LNCAP (cell line): ENCODE data around the gene ABCB11.

ENCODE experiments used
- TF ChIP-seq, protein P1 (sequence below): fragments of 450-650 bp; IDR thresholded peaks from 2 replicates; pipeline ENCODE4 v1.5.1; 2017; ENCODE audit warnings: mild to moderate bottlenecking

The ABCB11 gene

DNA sequence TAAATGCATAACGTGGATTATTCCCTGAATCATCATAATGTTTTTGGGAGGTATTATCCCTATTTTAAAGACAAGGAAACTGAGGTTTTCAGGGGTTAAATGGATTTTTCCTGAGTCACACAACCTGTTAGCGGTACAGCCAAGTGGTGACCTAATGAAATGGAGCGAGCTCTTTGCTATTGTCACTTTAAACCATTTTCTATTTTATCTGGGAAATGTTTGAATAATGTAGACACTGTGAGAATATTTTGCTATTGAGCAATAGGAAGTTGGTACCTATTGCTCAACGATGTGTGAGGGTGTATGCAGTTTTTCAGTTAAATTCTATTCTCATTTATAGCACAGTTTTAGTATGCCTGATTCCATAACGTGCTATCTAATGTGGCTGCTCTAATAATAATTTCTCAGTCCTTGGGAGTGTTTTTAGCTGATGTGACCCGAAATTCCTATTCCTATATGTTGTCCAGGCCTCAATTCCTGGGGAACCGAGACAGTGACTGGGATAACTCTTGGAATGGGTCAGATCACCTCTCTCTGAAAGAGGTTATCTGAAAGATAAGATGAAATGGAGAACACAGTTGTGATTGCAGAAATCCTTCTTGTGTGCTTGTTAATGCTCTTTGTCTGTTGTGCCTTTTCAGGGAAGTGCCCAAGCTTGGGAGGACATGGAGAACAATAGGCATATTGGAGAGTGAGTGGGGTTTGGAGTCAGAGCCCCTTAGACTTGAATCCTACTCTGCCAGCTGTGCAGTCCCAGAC is 38.4 kb downstream of the ABCB11 start:
- TF ChIP-seq, protein P1, sequence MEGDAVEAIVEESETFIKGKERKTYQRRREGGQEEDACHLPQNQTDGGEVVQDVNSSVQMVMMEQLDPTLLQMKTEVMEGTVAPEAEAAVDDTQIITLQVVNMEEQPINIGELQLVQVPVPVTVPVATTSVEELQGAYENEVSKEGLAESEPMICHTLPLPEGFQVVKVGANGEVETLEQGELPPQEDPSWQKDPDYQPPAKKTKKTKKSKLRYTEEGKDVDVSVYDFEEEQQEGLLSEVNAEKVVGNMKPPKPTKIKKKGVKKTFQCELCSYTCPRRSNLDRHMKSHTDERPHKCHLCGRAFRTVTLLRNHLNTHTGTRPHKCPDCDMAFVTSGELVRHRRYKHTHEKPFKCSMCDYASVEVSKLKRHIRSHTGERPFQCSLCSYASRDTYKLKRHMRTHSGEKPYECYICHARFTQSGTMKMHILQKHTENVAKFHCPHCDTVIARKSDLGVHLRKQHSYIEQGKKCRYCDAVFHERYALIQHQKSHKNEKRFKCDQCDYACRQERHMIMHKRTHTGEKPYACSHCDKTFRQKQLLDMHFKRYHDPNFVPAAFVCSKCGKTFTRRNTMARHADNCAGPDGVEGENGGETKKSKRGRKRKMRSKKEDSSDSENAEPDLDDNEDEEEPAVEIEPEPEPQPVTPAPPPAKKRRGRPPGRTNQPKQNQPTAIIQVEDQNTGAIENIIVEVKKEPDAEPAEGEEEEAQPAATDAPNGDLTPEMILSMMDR: no peak

DNA sequence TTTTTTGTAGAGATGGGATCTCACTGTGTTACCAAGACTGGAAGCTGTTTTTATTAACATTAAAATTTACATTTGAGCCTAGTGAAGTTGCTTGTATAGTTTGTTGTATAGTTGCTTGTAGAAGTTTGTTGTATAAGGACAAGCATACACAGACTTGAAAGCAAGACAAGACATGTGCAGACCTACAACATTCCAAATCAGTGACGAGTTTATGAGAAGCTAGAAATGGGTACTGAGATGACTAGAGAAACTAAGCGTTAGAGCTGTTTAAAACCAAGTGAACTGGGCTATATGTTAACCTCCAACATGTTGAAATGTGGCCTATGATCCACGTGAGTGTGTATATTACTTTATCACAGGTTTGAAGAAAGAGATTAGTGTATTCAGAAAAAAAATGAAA is 39.1 kb downstream of the ABCB11 start:
- TF ChIP-seq, protein P1: no peak

DNA sequence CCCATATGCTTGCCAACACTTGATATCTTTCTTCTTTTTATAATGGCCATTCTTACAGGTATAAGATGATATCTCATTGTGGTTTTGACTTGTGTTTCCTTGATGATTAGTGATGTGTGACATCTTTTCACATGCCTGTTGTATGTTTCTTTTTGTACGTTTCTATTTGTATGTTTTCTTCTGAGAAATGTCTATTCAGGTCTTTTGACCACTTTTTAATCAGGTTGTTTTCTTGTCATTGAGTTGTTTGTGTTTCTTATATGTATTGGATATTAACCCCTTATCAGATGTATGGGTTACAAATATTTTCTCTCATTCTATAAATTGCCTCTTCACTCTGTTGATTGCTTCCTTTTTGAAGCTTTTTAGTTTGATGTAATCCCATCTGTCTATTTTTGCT is 42.4 kb downstream of the ABCB11 start:
- TF ChIP-seq, protein P1: no peak

DNA sequence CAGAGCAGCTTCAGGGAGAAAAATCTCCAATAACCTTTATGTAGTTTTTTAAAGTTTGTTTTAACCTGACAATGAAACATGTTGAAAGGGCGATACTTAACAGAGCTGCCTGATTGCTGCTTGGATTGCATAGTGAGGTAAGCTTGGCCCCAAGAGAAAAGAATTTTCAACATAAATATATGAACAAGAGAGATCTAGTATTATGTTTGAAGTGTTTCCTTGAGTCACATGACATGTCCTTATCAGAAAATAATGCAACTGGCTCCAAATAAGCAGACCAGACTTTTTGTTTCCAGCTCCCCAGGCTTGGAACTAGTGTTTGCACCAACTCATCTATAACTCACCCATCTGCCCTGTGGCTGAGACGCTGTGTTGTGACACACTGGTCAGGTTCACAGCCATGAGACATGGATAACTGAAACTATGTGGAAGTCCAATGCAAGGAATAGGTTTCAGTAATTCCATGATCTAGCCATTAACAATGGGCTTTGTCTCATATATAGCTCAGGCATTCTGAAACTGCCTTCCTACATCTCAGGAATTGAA is 44.7 kb downstream of the ABCB11 start:
- TF ChIP-seq, protein P1: no peak

DNA sequence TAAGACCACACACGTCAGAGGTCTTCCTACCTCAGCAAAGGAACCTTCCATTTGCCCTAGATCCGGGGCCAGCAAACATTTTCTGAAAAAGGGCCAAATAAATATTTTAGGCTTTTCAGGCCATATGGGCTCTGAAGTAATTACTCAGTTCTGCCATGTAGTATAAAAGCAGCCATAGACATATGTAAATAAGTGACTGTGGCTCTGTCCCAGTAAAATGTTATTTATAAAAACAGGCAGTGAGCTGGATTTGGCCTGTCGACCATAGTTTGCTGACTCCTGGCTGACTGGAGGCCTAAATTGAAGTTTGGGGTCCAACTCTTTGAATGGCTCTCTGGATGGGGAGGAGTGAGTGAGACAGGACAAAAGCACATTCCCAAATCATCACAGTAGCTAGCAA is 49.5 kb downstream of the ABCB11 start:
- TF ChIP-seq, protein P1: no peak

DNA sequence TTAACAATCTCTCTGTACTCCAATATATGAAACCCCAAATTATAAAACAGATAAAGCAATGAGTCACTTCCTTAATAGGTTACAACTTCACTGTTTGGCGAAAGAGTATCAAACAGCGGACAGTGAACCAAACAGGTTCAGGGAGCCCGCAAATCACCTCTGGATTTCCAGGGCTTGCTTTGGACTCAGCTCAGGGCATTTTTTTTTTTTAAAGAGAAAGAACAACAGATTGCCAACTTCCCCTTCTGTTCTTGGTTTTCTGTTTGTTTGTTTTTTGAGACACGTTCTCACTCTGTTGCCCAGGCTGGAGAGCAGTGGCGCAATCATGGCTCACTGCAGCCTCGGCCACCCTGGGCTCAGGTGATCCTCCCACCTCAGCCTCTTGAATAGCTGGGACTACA is 52.7 kb downstream of the ABCB11 start:
- TF ChIP-seq, protein P1: no peak

DNA sequence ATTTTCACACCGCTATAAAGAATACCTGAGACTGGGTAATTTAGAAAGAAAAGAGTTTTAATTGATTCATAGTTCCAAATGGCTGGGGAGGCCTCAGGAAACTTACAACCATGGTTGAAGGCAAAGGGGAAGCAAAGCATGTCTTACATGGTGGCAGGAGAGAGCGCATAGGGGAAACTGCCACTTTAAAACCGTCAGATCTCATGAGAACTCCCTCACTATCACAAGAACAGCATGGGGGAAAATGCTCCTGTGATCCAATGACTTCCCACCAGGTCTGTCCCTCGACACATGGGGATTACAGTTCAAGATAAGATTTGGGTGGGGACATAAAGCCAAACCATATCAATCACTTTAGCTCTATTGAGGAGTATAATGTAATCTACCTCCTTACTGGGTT is 53.5 kb downstream of the ABCB11 start:
- TF ChIP-seq, protein P1: no peak
